Trophoblast cell (in vitro differentiated cells and primary cell): ENCODE results near the gene POU4F3.

Source experiments
- DNase-seq, 2 donors: peaks; one replicate each; pipeline ENCODE4 v3.0.0-alpha.2; 2016
- H2AFZ ChIP-seq: 2 replicates; pipeline ENCODE4 v1.6.1; 2013; ENCODE audit warnings: low read length, moderate library complexity, mild to moderate bottlenecking; ENCODE audit not compliant: insufficient read depth, poor library complexity
- H2AK5ac ChIP-seq: 2 replicates; pipeline ENCODE4 v1.6.1; 2013; ENCODE audit warnings: mild to moderate bottlenecking, low read length
- H2BK120ac ChIP-seq: 2 replicates; pipeline ENCODE4 v1.6.1; 2013; ENCODE audit warnings: low read length, mild to moderate bottlenecking, moderate library complexity; ENCODE audit not compliant: insufficient read depth, poor library complexity
- H2BK12ac ChIP-seq: 2 replicates; pipeline ENCODE4 v1.6.1; 2013; ENCODE audit warnings: mild to moderate bottlenecking, low read length, moderate library complexity
- H2BK5ac ChIP-seq: 2 replicates; pipeline ENCODE4 v1.6.1; 2013; ENCODE audit warnings: low read length, low read depth, moderate library complexity, mild to moderate bottlenecking; ENCODE audit not compliant: poor library complexity
- H3K14ac ChIP-seq: 2 replicates; pipeline ENCODE4 v1.6.1; 2013; ENCODE audit warnings: mild to moderate bottlenecking, low read length
- H3K18ac ChIP-seq: 2 replicates; pipeline ENCODE4 v1.6.1; 2013; ENCODE audit warnings: mild to moderate bottlenecking, low read length
- H3K23ac ChIP-seq: 2 replicates; pipeline ENCODE4 v1.6.1; 2013; ENCODE audit warnings: low read length
- H3K27ac ChIP-seq: 2 replicates; pipeline ENCODE4 v1.5.1; 2013; ENCODE audit warnings: low read depth, mild to moderate bottlenecking, inconsistent platforms, low read length, moderate library complexity
- H3K27me3 ChIP-seq: 2 replicates; pipeline ENCODE4 v1.6.1; 2013; ENCODE audit warnings: inconsistent platforms, mild to moderate bottlenecking, low read length, moderate library complexity; ENCODE audit not compliant: insufficient read depth
- H3K36me3 ChIP-seq, 2 experiments: 1 replicate in 1 of 2; 2 replicates in 1 of 2; pipeline ENCODE4 v1.6.1; 2013; ENCODE audit warnings: low read length in 2 of 2, mild to moderate bottlenecking in 2 of 2, moderate library complexity in 1 of 2; ENCODE audit not compliant: insufficient read depth in 2 of 2, control insufficient read depth in 1 of 2
- H3K4ac ChIP-seq: 2 replicates; pipeline ENCODE4 v1.6.1; 2013; ENCODE audit warnings: low read depth, mild to moderate bottlenecking, low read length, moderate library complexity
- H3K4me1 ChIP-seq, 2 experiments: 1 replicate in 1 of 2; 2 replicates in 1 of 2; pipeline ENCODE4 v1.6.1; 2013; ENCODE audit warnings: low read length in 2 of 2, mild to moderate bottlenecking in 2 of 2, moderate library complexity in 1 of 2; ENCODE audit not compliant: insufficient read depth in 2 of 2, control insufficient read depth in 1 of 2
- H3K4me2 ChIP-seq: 2 replicates; pipeline ENCODE4 v1.6.1; 2013; ENCODE audit warnings: inconsistent platforms, mild to moderate bottlenecking, low read length, moderate library complexity
- H3K4me3 ChIP-seq: 2 replicates; pipeline ENCODE4 v1.5.1; 2013; ENCODE audit warnings: mild to moderate bottlenecking, low read depth, low read length, inconsistent platforms
- H3K79me1 ChIP-seq: one replicate; pipeline ENCODE4 v1.6.1; 2013; ENCODE audit warnings: low read length
- H3K79me2 ChIP-seq: 2 replicates; pipeline ENCODE4 v1.6.1; 2013; ENCODE audit warnings: low read length, mild to moderate bottlenecking; ENCODE audit not compliant: control insufficient read depth, insufficient read depth, poor library complexity
- H3K9ac ChIP-seq: 2 replicates; pipeline ENCODE4 v1.6.1; 2013; ENCODE audit warnings: mild to moderate bottlenecking, low read length
- H3K9me3 ChIP-seq: 2 replicates; pipeline ENCODE4 v1.6.1; 2013; ENCODE audit warnings: low read depth, mild to moderate bottlenecking, control low read depth, inconsistent platforms, low read length; ENCODE audit not compliant: insufficient read depth
- H4K12ac ChIP-seq: 2 replicates; pipeline ENCODE4 v1.6.1; 2013; ENCODE audit warnings: low read depth, mild to moderate bottlenecking, low read length, moderate library complexity
- H4K8ac ChIP-seq: 2 replicates; pipeline ENCODE4 v1.6.1; 2013; ENCODE audit warnings: low read depth, mild to moderate bottlenecking, low read length, moderate library complexity
- H4K91ac ChIP-seq: one replicate; pipeline ENCODE4 v1.6.1; 2013; ENCODE audit warnings: low read depth, mild to moderate bottlenecking, low read length, moderate library complexity
- WGBS: extraction: QIAGEN DNeasy Blood & Tissue Kit; methylation state at CpG from one replicate; pipeline ENCODE4 v1.1.7; 2013; ENCODE audit warnings: missing lambda C conversion rate; ENCODE audit not compliant: insufficient read length, insufficient coverage; ENCODE audit errors: extremely low coverage; 5-methylcytosine and 5-hydroxymethylcytosine counted together

POU4F3 gene

DNA sequence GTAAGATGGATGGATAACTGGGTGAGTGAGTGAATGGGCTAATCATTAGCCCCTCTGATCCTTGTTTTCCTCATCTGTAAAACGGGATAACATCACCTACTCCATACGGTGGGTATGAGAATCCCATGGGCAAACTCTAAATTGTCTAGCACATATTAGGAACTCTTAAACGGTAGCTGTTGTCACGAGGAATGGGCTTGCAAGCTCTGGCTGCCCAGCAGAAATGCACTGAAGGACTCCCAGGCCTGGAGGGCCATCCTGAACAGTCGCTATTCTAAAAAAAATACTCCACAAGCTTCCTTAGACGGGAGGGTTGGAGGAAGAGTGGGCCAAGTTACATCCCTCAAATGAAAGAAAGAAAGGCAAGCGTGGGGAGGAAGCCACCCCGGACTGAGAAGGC is 711 bp upstream of the POU4F3 start:
- Histone ChIP-seq H3K36me3 (no peaks in the 10 kb centered on the region), H4K12ac (no peak overlapping the region), H2BK5ac (no peak overlapping the region), H3K18ac (no peak overlapping the region), H3K4me2 (no peak overlapping the region), H4K91ac (no peak overlapping the region), H3K14ac (no peak overlapping the region), H3K79me2 (no peaks in the 10 kb centered on the region), H2BK12ac (no peak overlapping the region), H2BK120ac (no peak overlapping the region), H4K8ac (no peak overlapping the region), H3K4me3 (no peak overlapping the region), H2AFZ (no peak overlapping the region), H3K4me1 (peaks cover 0 to 2% of the 10 kb centered on the region in 2 experiments), H3K79me1 (no peaks in the 10 kb centered on the region), H3K9me3 (peaks cover 14% of the 10 kb centered on the region), H3K27me3 (peaks cover 96% of the 10 kb centered on the region), H3K23ac (no peak overlapping the region), H3K4ac (no peak overlapping the region), H3K27ac (no peak overlapping the region), H2AK5ac (no peak overlapping the region), H3K9ac (no peak overlapping the region)
- no CpG with 5 or more reads among the region's 8 CpGs for WGBS
- no peak for DNase-seq

DNA sequence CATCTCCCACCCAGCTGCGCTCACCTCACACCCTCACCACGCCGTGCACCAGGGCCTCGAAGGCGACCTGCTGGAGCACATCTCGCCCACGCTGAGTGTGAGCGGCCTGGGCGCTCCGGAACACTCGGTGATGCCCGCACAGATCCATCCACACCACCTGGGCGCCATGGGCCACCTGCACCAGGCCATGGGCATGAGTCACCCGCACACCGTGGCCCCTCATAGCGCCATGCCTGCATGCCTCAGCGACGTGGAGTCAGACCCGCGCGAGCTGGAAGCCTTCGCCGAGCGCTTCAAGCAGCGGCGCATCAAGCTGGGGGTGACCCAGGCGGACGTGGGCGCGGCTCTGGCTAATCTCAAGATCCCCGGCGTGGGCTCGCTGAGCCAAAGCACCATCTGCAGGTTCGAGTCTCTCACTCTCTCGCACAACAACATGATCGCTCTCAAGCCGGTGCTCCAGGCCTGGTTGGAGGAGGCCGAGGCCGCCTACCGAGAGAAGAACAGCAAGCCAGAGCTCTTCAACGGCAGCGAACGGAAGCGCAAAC is 1.1 kb downstream of the POU4F3 start:
- H4K12ac ChIP-seq: no peak overlapping the region

DNA sequence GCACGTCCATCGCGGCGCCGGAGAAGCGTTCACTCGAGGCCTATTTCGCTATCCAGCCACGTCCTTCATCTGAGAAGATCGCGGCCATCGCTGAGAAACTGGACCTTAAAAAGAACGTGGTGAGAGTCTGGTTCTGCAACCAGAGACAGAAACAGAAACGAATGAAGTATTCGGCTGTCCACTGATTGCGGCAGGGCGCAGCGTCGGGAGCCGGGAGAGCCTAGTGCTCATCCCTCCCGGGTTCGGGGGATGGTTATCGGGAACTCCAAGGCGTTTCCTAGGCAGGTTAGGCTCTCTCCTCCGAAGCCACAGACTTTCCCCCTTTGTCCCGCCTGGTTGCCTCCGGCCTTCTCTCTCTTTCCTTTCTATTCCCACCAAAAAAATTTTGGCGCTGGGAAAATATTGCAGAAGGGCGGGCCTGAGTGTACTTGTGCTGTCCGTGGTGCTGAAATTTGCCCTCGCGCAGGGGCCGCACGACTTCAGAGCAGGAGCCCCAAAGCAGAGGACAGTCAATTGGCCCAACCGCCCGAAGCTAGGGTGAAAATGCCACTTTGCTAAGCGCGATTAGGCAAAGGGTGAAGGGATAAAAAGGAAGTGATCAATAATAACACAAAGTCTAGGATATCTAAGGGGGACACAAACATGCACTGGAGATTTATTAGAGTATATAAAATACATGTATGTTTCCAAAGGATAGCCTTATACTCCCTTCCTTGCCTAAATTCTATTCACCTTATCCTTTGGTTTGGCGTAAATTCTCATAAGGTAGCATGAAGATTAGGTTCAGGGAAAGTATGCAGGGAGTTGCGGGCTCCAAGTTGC is 1.8 kb downstream of the POU4F3 start:
- Histone ChIP-seq H2AK5ac (no peak overlapping the region), H3K9me3 (peaks cover 13% of the 10 kb centered on the region), H3K4me3 (no peak overlapping the region), H4K91ac (no peak overlapping the region), H2BK5ac (no peak overlapping the region), H3K4me2 (peak overlapping the region; percentile 21), H3K79me1 (no peaks in the 10 kb centered on the region), H3K27ac (no peak overlapping the region), H3K27me3 (peaks cover 98% of the 10 kb centered on the region), H4K12ac (no peak overlapping the region), H3K36me3 (no peaks in the 10 kb centered on the region), H3K9ac (no peak overlapping the region), H3K79me2 (no peaks in the 10 kb centered on the region), H3K4ac (no peak overlapping the region), H3K23ac (no peak overlapping the region), H4K8ac (no peak overlapping the region), H2BK120ac (no peak overlapping the region), H2AFZ (no peak overlapping the region), H3K18ac (no peak overlapping the region), H3K4me1 (peaks cover under 1 to 6% of the 10 kb centered on the region in 2 experiments), H3K14ac (no peak overlapping the region), H2BK12ac (no peak overlapping the region)
- DNase-seq: peak in 1 of 2 donors; percentile 56
- WGBS: no CpG with 5 or more reads among the region's 40 CpGs

More for the DNA sequence above, 1.1 kb downstream of the POU4F3 start:
- Histone ChIP-seq H4K8ac (no peak overlapping the region), H3K4me2 (no peak overlapping the region), H3K9me3 (peaks cover 12% of the 10 kb centered on the region), H2AK5ac (no peak overlapping the region), H3K23ac (peak overlapping the region; percentile 34), H3K4me1 (peaks cover 0 to 4% of the 10 kb centered on the region in 2 experiments), H4K91ac (no peak overlapping the region), H3K4me3 (peak overlapping the region; percentile 42), H2BK5ac (no peak overlapping the region), H2AFZ (no peak overlapping the region), H3K14ac (no peak overlapping the region), H3K4ac (no peak overlapping the region), H3K18ac (no peak overlapping the region), H3K79me2 (no peaks in the 10 kb centered on the region), H3K36me3 (no peaks in the 10 kb centered on the region), H3K79me1 (no peaks in the 10 kb centered on the region), H3K27me3 (peaks cover 97% of the 10 kb centered on the region), H3K9ac (no peak overlapping the region), H3K27ac (no peak overlapping the region), H2BK120ac (no peak overlapping the region), H2BK12ac (no peak overlapping the region)
- no CpG with 5 or more reads among the region's 44 CpGs for WGBS
- DNase-seq: no peak

DNA sequence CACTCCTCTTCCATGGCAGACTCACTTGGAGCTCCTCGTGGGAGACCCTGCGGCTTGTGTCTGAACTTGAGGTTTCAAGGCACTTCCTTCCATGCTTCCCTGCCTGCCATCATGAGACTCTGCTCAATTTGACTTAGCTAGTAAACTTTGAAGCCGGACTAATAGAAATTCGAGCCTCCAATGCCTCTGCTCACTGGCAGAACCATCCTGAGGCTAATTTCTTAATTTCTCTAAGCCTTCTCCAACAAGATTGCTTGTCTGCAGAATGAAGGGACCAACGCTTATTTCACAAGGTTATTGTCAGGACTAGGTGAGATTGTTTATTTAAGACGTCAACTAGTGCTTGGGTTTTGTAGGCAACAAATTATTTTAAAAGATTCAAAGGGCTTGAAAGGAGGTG is 3.2 kb downstream of the POU4F3 start:
- Histone ChIP-seq H2BK12ac (no peak overlapping the region), H2AK5ac (no peak overlapping the region), H2BK5ac (no peak overlapping the region), H3K9me3 (peaks cover 15% of the 10 kb centered on the region), H3K4me1 (peaks cover 3 to 10% of the 10 kb centered on the region in 2 experiments), H3K79me1 (no peaks in the 10 kb centered on the region), H3K36me3 (no peaks in the 10 kb centered on the region), H3K27me3 (peaks cover 96% of the 10 kb centered on the region), H3K4me3 (no peak overlapping the region), H3K9ac (no peak overlapping the region), H3K79me2 (no peaks in the 10 kb centered on the region), H2AFZ (no peak overlapping the region), H4K91ac (no peak overlapping the region), H3K27ac (no peak overlapping the region), H2BK120ac (no peak overlapping the region), H3K23ac (no peak overlapping the region), H3K14ac (no peak overlapping the region), H3K4ac (no peak overlapping the region), H4K8ac (no peak overlapping the region), H4K12ac (no peak overlapping the region), H3K4me2 (no peak overlapping the region), H3K18ac (no peak overlapping the region)
- no peak for DNase-seq
- WGBS: no CpG with 5 or more reads among the region's 6 CpGs
